Jurkat, Clone E6-1 (cell line): ENCODE measurements around the gene MTG1.
"Not testable (repeated sequence)": the region's sequence is repeated elsewhere in the genome, so short reads cannot be mapped to it uniquely, and the experiment has no call there.

Experiments
- DNase-seq: peaks from one replicate; pipeline ENCODE4 v3.0.0-alpha.2; 2011; ENCODE audit warnings: low read depth, low spot score
- H3K4me3 ChIP-seq: 2 replicates; pipeline ENCODE4 v1.5.1; 2011; ENCODE audit warnings: mild to moderate bottlenecking, low read length, control low read depth, moderate library complexity

The MTG1 gene

DNA sequence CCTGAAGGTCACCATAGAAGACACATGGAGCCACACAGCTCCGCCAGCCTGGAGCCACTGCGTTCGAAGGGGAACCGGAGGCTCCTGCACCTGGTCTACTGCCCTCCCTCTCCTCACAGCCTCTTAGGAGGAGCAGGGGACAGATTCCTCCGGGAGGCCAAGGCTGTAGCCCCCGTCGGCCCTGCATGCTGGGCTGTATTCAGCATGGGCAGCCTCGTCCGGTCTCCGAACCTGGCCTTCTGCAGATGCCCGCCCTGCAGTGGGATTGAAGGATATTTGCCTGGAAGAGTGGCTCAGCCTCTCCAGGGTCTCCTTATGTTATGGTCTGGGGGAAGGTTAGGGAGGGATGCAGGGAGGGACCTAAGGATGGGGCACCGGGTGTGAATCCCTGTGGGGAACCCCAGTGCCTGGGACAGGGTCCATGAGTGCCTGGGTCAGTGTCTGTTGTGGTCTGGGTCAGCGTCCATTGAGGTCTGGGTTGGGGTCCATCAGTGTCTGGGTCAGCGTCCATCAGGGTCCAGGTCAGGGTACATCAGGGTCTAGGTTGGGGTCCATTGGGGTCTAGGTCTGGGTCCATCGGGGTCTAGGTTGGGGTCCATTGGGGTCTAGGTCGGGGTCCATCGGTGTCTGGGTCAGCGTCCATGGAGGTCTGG is 46.8 kb downstream of the MTG1 start:
- H3K4me3 ChIP-seq: no peak overlapping the region
- DNase-seq: no peak

GRCh38 chr10:133441356-133441755 is 47.4 kb downstream of the MTG1 start:
- not testable (repeated sequence) for H3K4me3 ChIP-seq, DNase-seq

GRCh38 chr10:133441780-133442179 is 47.8 kb downstream of the MTG1 start:
- no peak overlapping the region for H3K4me3 ChIP-seq
- no peak for DNase-seq

GRCh38 chr10:133442191-133442966 is 48.4 kb downstream of the MTG1 start:
- DNase-seq: peak; percentile 24
- no peak overlapping the region for H3K4me3 ChIP-seq

GRCh38 chr10:133442967-133443924 is 49.3 kb downstream of the MTG1 start:
- DNase-seq: no peak
- H3K4me3 ChIP-seq: no peak overlapping the region

DNA sequence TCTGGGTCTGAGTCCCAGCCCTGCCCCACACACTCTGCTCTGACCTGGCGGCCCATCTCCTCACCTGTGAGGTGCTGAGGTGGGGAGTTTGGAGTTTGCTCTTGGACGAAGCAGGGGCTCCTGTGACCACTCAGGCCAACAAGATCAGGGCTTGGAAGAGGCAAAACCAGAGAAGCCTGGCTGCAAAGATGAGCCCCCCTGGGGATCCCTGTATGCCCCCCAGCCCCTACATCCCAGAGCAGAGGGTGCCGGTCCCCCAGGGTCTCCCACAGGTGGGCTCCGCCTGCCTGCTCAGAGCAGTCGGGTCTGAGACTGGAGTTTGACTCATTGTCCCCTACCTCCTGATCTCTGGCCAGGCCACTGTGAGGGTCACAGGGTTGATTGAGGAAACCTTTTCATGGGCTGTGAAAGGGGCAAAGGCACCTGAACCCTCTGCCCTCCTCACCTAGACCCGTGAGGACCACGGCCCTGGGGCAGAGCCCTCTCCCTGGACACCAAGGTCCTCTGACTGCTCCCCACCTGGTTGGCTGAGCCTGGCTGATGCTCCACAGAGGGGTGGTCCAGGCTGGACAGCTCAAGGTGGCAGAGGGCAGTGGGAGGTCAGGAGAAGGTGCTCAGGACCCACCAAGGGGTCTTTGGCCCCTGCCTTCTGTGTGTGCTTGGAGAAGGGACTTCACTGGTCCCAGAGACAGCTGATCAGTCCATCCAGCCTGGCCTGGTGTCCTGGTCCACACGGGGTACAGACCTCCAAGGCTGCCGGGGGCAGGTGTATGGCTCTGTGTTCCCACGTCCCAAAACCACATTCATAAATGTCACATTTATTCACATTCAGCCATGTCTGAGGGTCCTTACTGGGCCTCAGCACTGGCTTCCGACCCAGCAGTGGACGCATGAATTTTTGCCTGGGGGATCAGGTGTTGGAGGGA is 50.6 kb downstream of the MTG1 start:
- no peak overlapping the region for H3K4me3 ChIP-seq
- no peak for DNase-seq

GRCh38 chr10:133445268-133445732 is 51.3 kb downstream of the MTG1 start:
- H3K4me3 ChIP-seq: no peak overlapping the region
- no peak for DNase-seq

GRCh38 chr10:133445751-133446708 is 52.1 kb downstream of the MTG1 start:
- no peak for DNase-seq
- no peak overlapping the region for H3K4me3 ChIP-seq

DNA sequence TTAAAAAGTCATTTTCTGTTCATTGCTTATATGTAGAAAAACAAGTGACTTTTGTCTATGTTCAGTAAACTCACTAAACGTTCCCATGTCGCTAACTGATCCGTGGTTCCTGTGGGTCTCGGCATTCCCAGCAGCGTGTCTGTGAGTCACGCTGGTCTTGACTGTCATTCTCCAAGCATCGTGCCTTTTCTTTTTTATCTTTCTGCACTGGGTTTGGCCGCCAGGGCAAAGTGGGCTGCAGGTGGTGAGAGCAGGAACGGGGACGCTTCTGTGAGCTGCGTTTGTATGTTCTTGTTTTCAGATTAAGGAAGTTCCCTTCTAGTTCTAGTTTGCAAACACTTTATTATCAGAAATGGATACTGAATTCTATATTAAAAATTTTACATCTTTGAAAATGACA is 53.0 kb downstream of the MTG1 start:
- no peak overlapping the region for H3K4me3 ChIP-seq
- DNase-seq: no peak

DNA sequence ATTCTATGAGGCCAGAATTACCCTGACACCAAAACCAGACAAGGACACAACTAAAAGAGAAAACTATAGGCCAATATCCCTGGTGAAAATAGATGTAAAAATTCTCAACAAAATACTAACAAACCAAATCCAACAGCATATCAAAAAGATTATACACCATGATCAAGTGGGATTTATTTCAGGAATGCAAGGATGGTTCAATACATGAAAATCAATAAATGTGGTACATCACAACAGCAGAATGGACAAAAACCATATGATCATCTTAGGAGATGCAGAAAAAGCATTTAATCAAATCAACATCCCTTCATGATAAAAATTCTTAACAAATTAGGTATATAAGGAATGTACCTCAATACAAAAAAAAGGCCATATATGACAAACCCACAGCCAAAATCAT is 54.2 kb downstream of the MTG1 start:
- DNase-seq: no peak
- H3K4me3 ChIP-seq: no peak overlapping the region

- H3K4me3 ChIP-seq: no peak overlapping the region
- DNase-seq: no peak
Observed at GRCh38 chr10:133451346-133451745, 57.4 kb downstream of the MTG1 start.

DNA sequence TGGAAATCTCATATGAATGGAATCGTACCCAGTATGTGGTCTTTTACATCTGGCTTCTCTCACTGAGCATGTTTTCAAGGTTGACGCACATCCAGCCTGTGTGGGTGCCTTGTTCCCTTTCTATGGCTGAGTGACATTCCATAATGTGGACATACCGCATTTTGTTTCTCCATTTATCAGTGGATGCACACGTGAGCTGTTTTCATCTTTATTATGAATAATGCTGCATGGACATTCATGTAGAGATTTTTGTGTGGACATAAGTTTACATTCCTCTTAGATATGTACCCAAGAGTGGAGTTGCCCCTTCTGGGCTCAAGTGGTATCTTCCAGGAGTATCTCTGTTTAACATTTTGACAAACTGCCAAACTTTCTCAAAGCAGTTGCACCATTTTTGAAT is 58.5 kb downstream of the MTG1 start:
- no peak for DNase-seq

GRCh38 chr10:133453516-133454203 is 59.7 kb downstream of the MTG1 start, which contains the start of gene SCART1:
TSS of gene SCART1 (plus strand) at chr10:133453945. CDS start at chr10:133453998, 53 bp downstream.
- H3K4me3 ChIP-seq: no peak within 1 kb of the TSS
- DNase-seq: no peak

More for the DNA sequence above, 58.5 kb downstream of the MTG1 start:
- H3K4me3 ChIP-seq: no peak overlapping the region

GRCh38 chr10:133454204-133454893 is 60.4 kb downstream of the MTG1 start:
- H3K4me3 ChIP-seq: no peak overlapping the region

DNA sequence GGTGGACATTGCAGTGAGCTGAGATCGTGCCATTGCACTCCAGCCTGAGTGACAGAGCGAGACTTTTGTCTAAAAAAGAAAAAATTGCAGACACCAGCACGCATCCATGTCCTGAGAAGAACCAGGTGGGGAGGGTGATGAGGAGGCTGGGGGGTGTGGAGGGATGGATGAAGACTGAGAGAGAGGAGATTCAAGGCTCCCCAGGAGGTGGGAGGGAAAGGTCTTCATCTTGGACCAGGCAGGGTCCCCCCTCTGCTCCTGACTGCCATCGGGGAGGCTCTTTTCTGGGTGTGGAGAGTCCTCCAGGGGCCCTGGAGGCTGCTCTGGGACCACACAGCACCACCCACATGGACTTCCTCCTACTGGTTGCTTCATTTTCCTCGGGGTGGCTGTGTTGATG is 61.2 kb downstream of the MTG1 start:
- no peak for DNase-seq

More at GRCh38 chr10:133454204-133454893, 60.4 kb downstream of the MTG1 start:
- DNase-seq: no peak

GRCh38 chr10:133455611-133456031 is 61.7 kb downstream of the MTG1 start:
- no peak overlapping the region for H3K4me3 ChIP-seq
- DNase-seq: no peak

More for the DNA sequence above, 61.2 kb downstream of the MTG1 start:
- no peak overlapping the region for H3K4me3 ChIP-seq
